Hippocampal formation (tissue), 2 donors: ENCODE data around the gene JAM2.
"Not testable (repeated sequence)": the region's sequence is repeated elsewhere in the genome, so short reads cannot be mapped to it uniquely, and the experiment has no call there.

Experiments
- DNase-seq, 2 donors: peaks; one replicate each; lab custom pipeline; 2025; lab: John Stamatoyannopoulos, UW

JAM2 gene

GRCh38 chr21:25638660-25639550 is at the start of gene JAM2:
Gene JAM2 (plus strand): TSS chr21:25639258. CDS start chr21:25639822, 564 bp downstream.
- peak in 1 of 2 donors; percentile 56 for DNase-seq

GRCh38 chr21:25589887-25590286 is 49.2 kb upstream of the JAM2 start:
- no peak for DNase-seq

- DNase-seq: peak; percentile 72 to 82
Observed at GRCh38 chr21:25607151-25608043, 31.7 kb upstream of the JAM2 start, which contains the start of gene MRPL39. Gene MRPL39 (minus strand): TSS chr21:25607481. CDS start chr21:25607475, 6 bp downstream.

GRCh38 chr21:25608044-25608737 is 30.9 kb upstream of the JAM2 start:
- peak; percentile 61 to 74 for DNase-seq

- no peak for DNase-seq
Observed at GRCh38 chr21:25614441-25614840, 24.6 kb upstream of the JAM2 start.

GRCh38 chr21:25615880-25616279 is 23.2 kb upstream of the JAM2 start:
- no peak for DNase-seq

- no peak for DNase-seq
Observed at GRCh38 chr21:25619198-25619597, 19.9 kb upstream of the JAM2 start.

- no peak for DNase-seq
Observed at GRCh38 chr21:25624511-25624910, 14.5 kb upstream of the JAM2 start.

GRCh38 chr21:25625036-25625435 is 14.0 kb upstream of the JAM2 start:
- no peak for DNase-seq

- DNase-seq: not testable (repeated sequence)
Observed at GRCh38 chr21:25625776-25626555, 13.1 kb upstream of the JAM2 start.

GRCh38 chr21:25626757-25627156 is 12.3 kb upstream of the JAM2 start:
- DNase-seq: no peak

GRCh38 chr21:25632296-25632695 is 6.8 kb upstream of the JAM2 start:
- no peak for DNase-seq

GRCh38 chr21:25635310-25635709 is 3.7 kb upstream of the JAM2 start:
- DNase-seq: no peak

GRCh38 chr21:25636727-25637126 is 2.3 kb upstream of the JAM2 start:
- DNase-seq: no peak

- no peak for DNase-seq
Observed at GRCh38 chr21:25637851-25638659, 1.0 kb upstream of the JAM2 start.

- DNase-seq: peak in 1 of 2 donors; percentile 38
Observed at GRCh38 chr21:25639551-25640201, 618 bp downstream of the JAM2 start.

- peak in 1 of 2 donors; percentile 22 for DNase-seq
Observed at GRCh38 chr21:25640202-25640942, 1.3 kb downstream of the JAM2 start.

- no peak for DNase-seq
Observed at GRCh38 chr21:25640943-25641292, 1.9 kb downstream of the JAM2 start.

- DNase-seq: no peak
Observed at GRCh38 chr21:25643486-25643885, 4.4 kb downstream of the JAM2 start.
